Measurements from ENCODE around the gene CYTH4. TPM values are rescaled to one million over a fixed set of nuclear protein-coding genes. Genes with fewer than 3 reads are reported as not detected.

CYTH4 gene
- total RNA-seq, 1 experiment from 2014 or later = 3.8 TPM

DNA sequence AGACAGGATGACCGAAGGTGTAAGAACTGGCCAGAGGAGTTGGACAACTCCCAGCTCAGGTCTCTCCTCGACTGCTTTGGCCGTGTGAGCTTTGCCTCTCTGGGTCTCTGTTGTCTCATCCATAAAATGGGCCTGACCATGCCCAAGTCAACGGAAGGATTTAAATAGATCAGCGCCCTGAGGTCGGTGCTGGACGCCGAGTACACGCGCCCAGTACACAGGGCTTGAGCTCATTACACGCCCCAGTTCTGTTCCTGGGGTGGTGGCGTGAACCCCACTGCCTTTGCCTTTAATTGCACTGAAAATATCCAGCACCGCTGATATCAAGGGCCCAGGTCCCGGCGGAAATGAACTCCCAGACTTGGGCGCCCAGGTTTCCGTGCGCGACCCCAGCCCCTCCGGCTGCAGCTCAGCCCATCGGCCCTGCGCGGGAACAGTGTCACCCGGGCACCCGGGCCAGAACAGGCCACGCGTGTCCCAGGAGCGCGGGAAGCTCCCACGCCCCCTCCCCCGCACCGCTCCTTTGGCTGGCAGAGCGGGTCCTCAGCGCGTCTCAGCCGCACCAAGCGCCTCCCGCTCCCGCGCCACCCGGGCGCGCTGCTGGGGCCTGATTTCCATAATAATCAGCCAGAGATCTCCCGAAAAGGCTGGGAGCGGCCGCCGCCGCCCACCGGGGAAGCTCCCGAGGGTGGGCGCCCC lies 42.2 kb downstream of the CYTH4 start:
- Histone ChIP-seq H3K4me3 (replicated peaks in 1 of 2; ENCODE audit: low read depth in 1 of 2, low read length in 2 of 2) (0 out of 4 replicates have a peak overlapping the region, but pooled peaks of 1 of the 2 experiments have one; percentile 15), H3K27ac (ENCODE audit: low read depth, low read length) (peak overlapping the region; percentile 100), H3K27me3 (ENCODE audit: insufficient read depth, low read length) (no peaks in the 10 kb centered on the region), H3K4me2 (ENCODE audit: low read length) (peak overlapping the region; percentile 63), H3K9me3 (ENCODE audit: control insufficient read depth in 1 of 2, insufficient read depth in 1 of 2, low read depth in 1 of 2, low read length in 2 of 2) (no peaks in the 10 kb centered on the region), H3K9ac (ENCODE audit: low read length) (peak overlapping the region; percentile 58), H3K36me3 (ENCODE audit: control insufficient read depth in 1 of 2, insufficient read depth in 2 of 2, low read length in 2 of 2) (no peaks in the 10 kb centered on the region; a peak in 1 of 4 replicates), H3K9me2 (ENCODE audit: insufficient read depth) (no peaks in the 10 kb centered on the region), H3K79me2 (ENCODE audit: insufficient read depth, low read length) (peaks cover 28% of the 10 kb centered on the region; the same call in 1 of the 2 replicates), H4K20me1 (ENCODE audit: insufficient read depth) (no peaks in the 10 kb centered on the region), H2AFZ (ENCODE audit: low read depth, low read length, poor library complexity, severe bottlenecking) (no peak overlapping the region), H3K4me1 (ENCODE audit: control insufficient read depth in 1 of 2, insufficient read depth in 2 of 2, low read length in 2 of 2) (peaks cover 92 to 100% of the 10 kb centered on the region in 2 experiments)
- ATAC-seq (no peak), DNase-seq (ENCODE audit: low read depth, low spot score) (no peak)
- POLR2A ChIA-PET = interaction anchor here (1.0 to 3.9 kb wide), 3 partner anchors 6 to 133 kb away, joined by 3 to 20 read pairs (median 6); no protein-coding TSS in a partner anchor
- BruUV-seq (replicated peaks) = no TSS peak
- RAD21 ChIA-PET (ENCODE audit: low non-redundant PET in 1 of 2, low total read pairs in 2 of 2, uncharacterized antibody in 2 of 2, unreplicated experiment in 2 of 2) = no interaction called here
- CTCF ChIA-PET = interaction anchor here (0.8 to 3.4 kb wide), 3 partner anchors 7 to 148 kb away, joined by 4 to 13 read pairs (median 6); no protein-coding TSS in a partner anchor
- intact Hi-C loops (cut with micrococcal nuclease) = no loop called here
- TF ChIP-seq, protein P1, sequence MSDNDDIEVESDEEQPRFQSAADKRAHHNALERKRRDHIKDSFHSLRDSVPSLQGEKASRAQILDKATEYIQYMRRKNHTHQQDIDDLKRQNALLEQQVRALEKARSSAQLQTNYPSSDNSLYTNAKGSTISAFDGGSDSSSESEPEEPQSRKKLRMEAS (IDR thresholded peaks at IDR 0.05) = no peak
- no peak for TF ChIP-seq EZH2 (IDR thresholded peaks at IDR 0.05)
- TF ChIP-seq, protein P2, sequence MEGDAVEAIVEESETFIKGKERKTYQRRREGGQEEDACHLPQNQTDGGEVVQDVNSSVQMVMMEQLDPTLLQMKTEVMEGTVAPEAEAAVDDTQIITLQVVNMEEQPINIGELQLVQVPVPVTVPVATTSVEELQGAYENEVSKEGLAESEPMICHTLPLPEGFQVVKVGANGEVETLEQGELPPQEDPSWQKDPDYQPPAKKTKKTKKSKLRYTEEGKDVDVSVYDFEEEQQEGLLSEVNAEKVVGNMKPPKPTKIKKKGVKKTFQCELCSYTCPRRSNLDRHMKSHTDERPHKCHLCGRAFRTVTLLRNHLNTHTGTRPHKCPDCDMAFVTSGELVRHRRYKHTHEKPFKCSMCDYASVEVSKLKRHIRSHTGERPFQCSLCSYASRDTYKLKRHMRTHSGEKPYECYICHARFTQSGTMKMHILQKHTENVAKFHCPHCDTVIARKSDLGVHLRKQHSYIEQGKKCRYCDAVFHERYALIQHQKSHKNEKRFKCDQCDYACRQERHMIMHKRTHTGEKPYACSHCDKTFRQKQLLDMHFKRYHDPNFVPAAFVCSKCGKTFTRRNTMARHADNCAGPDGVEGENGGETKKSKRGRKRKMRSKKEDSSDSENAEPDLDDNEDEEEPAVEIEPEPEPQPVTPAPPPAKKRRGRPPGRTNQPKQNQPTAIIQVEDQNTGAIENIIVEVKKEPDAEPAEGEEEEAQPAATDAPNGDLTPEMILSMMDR (IDR thresholded peaks at IDR 0.05 in 2 of 3, conservative IDR thresholded peaks at IDR 0.05 in 1 of 3; ENCODE audit: borderline replicate concordance in 1 of 3, insufficient read depth in 1 of 3, low read depth in 2 of 3, low read length in 2 of 3) = no peak
- no peak for TF ChIP-seq TCF7L2 (IDR thresholded peaks at IDR 0.05; ENCODE audit: borderline replicate concordance, extremely low read depth, insufficient read depth, insufficient read length)
- no peak for TF ChIP-seq SIN3A (IDR thresholded peaks at IDR 0.05; ENCODE audit: low read depth)
- no peak for TF ChIP-seq ZBTB33 (IDR thresholded peaks at IDR 0.05; ENCODE audit: extremely low read depth, insufficient replicate concordance, low read length)
- TF ChIP-seq JUND (IDR thresholded peaks at IDR 0.05) = no peak
- TF ChIP-seq, protein P3, sequence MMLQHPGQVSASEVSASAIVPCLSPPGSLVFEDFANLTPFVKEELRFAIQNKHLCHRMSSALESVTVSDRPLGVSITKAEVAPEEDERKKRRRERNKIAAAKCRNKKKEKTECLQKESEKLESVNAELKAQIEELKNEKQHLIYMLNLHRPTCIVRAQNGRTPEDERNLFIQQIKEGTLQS (IDR thresholded peaks at IDR 0.05) = no peak
- no peak for TF ChIP-seq SP1 (IDR thresholded peaks at IDR 0.05; ENCODE audit: low read depth)
- no peak for TF ChIP-seq CEBPB (IDR thresholded peaks at IDR 0.05; ENCODE audit: low read depth)

Data from HCT116 (cell line).